Lower leg skin (tissue), 3 donors: ENCODE measurements around the gene TPRG1L.

ENCODE experiments used
- CTCF ChIP-seq, 3 donors: fragments of 450-650 bp; IDR thresholded peaks; one replicate each; pipeline ENCODE4 v1.5.1; 2016; ENCODE audit warnings: antibody characterized with exemption in 3 of 3, mild to moderate bottlenecking in 3 of 3, moderate library complexity in 2 of 3
- POLR2A ChIP-seq, 2 donors: fragments of 450-650 bp; IDR thresholded peaks; one replicate each; pipeline ENCODE4 v1.6.1; 2016 to 2017; ENCODE audit warnings: antibody characterized with exemption in 2 of 2, mild to moderate bottlenecking in 1 of 2, moderate library complexity in 1 of 2

- TF ChIP-seq CTCF (IDR thresholded peaks at IDR 0.05) (no peak), POLR2A (IDR thresholded peaks at IDR 0.05) (no peak)
These were observed 46.9 kb upstream of the TPRG1L start for GRCh38 chr1:3577711-3578432.
